ENCODE measurements around the gene NELFB.

NELFB gene

GRCh38 chr9:137254624-137255447 lies at the start of gene NELFB:
TSS of gene NELFB (plus strand) at chr9:137255327.
- peak; percentile 96 to 97 for DNase-seq

GRCh38 chr9:137206602-137207001 lies 48.5 kb upstream of the NELFB start:
- DNase-seq: no peak

DNA sequence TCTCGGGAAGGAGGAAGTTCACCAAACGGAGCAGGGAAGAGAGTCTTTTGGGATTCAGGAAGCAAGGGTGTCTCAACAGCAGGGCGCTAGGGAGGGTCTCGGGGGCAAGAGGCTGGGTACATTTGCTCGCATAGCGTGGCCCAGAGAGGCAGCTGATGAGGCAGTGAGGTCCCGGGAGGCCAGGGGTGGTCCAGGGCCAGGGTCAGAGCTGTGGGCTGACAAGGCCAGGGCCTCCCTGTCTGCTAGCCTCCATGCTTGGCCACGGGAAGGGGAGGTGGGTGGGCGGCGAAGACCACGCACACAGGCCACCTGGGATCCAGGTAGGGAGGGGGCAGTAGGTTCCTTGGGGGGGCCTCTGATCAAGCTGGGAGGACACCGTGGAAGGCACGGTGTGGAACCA lies 43.6 kb upstream of the NELFB start:
- DNase-seq: no peak

- no peak for DNase-seq
These were observed 42.6 kb upstream of the NELFB start for GRCh38 chr9:137212520-137212919.

- no peak for DNase-seq
These were observed 41.7 kb upstream of the NELFB start for GRCh38 chr9:137213160-137214060.

- DNase-seq: no peak
These were observed 40.5 kb upstream of the NELFB start for GRCh38 chr9:137214620-137215019.

GRCh38 chr9:137215196-137215986 lies 39.7 kb upstream of the NELFB start:
- DNase-seq: no peak

DNA sequence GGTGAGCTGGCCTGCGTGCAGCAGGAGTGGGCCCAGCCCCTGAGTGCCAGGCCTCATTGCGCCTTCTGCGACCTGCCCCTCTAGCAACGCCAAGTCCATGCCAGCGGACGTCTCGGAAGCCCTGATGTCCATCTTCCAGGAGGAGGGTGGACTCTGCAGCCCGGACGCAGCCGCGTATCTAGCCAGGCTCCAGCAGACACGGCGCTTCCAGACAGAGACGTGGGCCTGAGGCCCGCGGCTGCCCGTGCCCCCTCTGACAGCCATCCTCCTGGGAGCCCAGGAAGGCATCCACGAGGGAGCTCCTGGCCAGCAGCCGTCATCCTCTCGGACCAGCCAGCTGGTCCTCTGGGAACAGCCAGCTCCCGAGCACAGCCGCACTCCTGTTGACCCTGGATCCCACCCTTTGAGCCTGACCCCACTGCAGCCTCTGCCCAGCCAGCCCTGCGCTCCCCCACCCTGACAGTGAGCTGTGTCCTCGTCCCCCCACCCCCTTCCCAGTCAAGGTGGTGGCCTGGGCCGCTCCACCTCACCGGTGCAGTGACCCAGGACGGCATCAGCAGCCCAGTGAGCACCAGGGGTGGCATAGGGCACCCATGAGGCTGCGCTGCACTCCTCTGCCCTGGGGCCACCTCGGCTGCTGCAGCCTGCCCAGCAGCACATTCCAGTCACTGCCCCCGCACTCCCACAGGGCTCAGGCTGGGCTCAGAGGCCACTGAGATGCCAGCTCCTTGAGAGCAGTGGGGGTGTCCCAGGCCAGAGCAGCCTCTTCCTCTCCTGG lies 38.8 kb upstream of the NELFB start:
- DNase-seq: no peak

DNA sequence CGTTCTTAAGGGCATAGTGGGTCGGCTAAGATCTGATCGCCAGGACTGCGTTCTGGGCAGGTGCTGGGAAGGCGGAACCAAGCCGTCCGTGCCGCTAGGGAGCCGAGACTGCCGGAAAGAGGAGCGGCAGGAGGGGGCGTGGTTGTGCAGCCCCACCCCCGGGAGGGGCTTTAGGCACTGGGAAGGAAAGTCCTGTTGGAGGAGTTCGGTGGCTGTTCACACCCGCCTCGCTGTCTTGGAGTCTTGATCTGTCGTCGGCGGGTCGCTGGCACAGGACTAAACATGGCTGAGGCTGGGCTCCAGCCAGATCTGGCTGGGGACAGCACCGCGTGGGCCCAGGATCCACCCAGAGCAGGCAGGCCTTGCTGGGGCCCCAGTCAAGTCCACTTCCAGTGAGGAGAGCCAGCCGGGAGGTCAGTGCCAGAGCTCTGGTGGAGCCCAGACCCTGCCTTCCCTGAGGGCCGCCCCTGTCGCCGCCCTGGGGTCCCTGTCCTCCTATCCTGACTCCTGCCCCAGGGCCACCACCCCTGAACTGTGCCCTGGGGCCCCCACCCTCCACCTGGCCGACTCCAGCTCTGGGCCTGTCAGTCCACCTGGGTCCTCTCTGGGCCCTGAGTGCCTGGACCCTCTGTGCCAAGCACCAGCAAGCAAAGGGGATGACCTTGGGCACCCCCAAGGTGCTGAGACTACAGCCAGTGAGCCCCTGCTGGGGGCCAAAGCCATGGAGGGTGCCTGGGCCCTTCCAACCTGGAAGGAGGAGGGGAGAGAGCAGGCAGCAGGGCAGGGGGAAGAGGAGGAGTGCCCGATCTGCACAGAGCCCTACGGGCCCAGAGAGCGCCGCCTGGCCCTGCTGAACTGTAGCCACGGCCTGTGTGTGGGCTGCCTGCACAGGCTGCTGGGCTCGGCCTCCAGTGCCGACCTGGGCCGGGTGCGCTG lies 37.6 kb upstream of the NELFB start:
- DNase-seq: no peak

DNA sequence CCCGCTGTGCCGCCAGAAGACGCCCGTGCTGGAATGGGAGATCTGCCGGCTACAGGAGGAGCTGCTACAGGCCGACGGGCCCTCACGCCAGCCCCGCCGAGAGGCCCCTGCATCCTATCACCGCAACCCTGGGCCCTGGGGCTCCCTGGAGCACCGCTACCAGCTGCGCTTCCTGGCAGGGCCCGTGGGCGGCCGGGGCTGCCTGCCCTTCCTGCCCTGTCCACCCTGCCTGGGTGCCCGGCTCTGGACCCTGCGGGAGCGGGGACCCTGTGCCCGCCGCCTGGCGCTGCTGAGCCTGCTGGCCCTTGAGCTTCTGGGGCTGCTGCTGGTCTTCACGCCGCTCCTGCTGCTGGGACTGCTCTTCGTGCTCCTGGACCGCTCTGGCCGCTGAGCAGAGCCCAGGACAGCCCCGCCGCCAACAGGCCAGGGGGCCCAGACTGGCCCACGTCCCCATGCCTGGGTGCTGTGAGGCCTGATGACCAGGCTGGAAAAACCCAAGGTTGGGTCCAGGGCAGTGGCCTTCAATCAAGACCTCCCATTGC lies 36.8 kb upstream of the NELFB start:
- no peak for DNase-seq

DNA sequence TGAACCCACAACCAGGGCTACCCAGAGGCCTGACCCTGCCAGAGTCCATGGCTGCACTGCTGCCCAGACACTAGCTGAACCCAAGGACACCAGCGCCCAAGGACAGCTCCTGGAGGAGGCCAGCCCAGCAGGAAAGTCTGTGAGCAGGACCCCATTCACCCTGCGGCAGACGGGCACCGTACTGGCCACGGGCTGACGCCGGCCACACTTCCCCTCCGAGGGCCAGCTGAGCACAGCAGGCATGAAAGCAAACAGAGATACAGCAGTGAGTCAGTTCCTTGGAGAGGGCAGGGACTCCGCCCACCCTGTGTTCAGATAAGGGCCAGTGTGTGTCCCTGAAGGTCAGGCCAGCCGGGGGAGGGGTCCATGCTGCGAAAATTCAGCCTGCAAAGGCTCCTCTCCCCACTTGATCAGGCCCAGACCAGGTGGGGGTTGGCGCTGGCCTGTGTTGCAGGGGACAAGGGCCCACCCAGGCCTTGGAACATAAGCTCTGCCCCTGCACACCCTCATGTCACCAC lies 36.3 kb upstream of the NELFB start:
- no peak for DNase-seq

DNA sequence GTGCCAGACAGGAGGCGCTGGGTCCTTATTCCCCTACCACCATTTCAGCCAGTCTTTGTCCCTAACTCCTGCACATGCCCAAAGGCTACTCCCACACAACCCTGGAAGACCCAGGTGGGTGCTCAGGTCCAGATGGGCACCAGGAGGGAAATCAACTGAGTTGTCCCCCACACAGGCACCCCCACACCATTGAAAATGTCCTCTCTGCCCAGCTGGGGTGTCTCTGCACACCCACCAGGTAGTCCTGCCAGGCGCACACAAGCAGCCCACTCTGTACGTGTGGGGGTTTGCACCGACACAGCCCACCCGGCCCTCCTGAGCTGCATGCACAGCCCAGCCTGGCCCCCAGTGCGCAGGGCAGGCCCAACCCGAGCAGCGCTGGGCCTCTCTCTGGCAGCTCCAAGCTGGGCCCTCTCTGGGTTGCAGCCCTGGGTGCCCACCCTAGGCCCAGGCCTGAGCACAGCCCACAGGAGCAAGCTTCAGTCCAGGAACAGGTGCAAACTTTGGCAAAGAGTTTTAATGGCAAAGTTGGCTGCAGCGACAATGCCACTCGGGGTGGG lies 35.3 kb upstream of the NELFB start:
- no peak for DNase-seq

DNA sequence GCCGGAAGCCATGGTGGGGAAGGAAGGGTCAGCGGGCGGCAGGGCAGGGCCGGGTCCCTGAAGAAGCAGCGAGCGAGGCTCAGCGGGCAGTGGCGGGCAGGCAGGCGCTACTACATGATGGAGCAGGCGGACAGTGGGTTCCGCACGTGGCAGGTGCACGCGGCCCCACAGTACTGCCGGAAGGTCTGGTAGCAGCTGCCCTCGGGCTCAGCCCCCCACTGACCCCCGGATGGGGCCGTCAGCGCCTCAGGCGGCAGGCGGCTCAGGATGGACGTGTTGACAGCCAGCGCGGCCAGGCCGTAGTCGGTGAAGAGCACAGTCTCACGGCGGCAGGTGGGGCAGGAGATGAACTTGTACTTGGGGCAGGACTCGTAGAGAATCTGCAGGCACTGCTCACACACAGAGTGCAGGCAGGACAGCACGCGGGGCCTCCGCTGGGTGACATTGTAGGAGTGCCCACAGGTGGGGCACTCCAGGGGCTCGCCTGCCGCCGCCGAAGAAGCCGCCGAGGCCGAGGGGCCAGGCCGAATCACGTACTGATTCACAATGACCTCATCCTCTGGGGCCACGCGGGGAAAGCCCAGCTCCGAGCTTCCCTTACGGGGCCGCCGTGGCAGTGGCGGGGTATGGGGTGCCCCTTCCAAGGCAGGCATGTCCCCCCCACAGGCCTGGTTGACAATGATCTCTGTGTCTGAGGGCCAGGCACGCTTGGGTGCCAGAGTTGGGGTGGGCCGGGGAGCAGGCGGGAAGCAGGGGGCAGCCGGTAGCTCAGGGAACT lies 34.6 kb upstream of the NELFB start:
- DNase-seq: no peak

GRCh38 chr9:137221095-137221505 lies 34.0 kb upstream of the NELFB start:
- DNase-seq: no peak

- no peak for DNase-seq
These were observed 33.5 kb upstream of the NELFB start for GRCh38 chr9:137221506-137222111.

DNA sequence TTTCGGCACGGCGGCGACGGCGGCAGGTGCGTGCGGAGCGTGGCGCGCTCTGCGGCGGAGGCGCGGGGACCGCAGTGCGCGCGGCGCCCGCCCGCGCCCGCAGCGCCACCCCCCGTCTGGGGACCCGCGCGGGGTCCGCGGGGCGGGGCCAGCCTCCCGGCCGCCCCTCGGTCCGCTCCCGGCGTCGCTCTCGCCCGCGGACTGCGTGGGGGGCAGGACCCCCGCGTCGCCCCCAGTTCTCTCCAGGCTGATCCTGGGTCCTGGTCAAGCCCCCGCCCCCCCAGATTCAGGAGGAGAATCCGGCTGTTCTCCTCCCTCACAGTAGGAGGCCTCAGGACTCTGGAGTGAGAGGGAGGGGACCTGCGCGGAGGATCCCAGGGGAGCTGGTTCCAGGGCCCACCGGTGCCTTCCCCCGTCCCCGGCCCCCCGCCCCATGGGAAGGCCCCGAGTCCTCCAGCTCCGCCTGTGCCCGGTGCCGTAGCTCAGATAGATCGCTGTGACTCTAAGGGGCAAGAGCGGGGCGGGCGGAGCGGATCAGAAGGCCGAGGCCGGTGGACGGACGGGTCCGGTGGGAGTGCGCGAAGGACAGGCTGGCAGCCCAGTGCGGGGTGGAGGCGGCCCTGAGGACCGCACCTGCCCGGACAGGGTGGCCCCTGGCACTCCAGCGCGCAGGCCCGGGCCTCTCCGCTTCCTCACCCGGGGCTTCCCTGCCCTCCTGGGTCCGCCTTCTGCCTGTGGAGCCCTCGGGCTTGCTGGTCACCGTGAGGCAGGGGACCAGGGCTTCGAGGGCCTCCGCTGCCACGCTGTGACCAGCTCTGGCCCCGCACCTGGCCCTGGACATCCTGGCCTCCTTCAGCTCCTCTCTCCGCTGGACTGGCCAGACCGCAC lies 32.7 kb upstream of the NELFB start, which contains the start of gene RNF208:
Gene RNF208 (minus strand): TSS at position 51 of the 888 bp plus-strand sequence. CDS start 1,028 bp downstream, outside the sequence.
- DNase-seq: no peak

DNA sequence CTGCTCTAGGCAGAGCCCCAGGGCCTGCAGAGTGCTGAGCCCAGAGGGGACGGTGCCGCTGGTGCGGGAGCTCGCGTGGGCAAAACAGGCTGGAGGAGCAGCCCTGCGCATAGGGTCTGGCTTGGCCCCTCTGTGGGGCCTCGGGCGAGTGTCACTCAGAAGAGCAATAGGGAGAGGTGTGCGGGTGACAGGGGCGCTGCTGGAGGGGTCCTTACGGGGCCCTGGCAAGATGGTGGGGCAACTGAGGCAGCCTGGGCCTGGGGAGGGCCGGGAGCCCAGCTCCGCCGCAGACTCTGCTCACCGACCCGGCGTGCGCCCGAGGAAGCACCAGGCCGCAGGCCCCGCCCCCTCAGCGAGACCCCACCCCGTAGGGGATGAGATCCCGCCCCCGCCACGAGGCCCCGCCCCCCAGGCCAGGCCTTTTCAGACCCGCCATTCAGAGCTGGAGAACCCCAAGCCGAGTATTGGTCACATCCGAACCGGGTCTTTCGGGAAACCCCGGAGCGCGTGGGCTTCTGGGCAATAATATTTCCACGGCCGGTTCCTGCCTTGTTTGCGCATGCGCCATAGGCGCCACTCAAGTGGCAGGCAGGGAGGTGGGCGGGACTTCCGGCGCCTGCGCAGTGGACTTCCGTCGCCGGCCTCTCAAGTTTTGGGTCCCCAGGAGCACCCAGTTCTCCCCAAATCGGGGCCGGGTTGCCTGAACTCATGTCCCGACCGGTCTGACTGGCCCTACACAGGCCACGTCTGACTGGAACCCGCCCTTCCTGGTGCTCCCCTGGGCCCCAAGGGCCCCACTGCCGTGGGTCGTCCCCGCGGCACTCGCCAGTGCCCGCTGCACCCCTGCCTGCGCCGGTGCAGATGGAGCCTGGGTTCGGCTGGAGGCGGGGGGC lies 31.8 kb upstream of the NELFB start:
- DNase-seq: peak; percentile 97 to 98
